Panc1 (cell line): ENCODE results near the gene TRAPPC10.

Experiments used
- POLR2AphosphoS5 ChIP-seq: IDR thresholded peaks from 2 replicates; pipeline ENCODE4 v1.6.1; 2012; ENCODE audit warnings: mild to moderate bottlenecking, low read depth, low read length, moderate library complexity
- REST ChIP-seq, 2 experiments: IDR thresholded peaks; 2 replicates each; pipeline ENCODE4 v1.6.1; 2011 to 2012; ENCODE audit warnings: low read depth in 2 of 2, control low read depth in 1 of 2, low read length in 1 of 2, mild to moderate bottlenecking in 1 of 2, moderate library complexity in 1 of 2; ENCODE audit not compliant: insufficient read depth in 1 of 2
- SIN3A ChIP-seq: IDR thresholded peaks from 2 replicates; pipeline ENCODE4 v1.6.1; 2012; ENCODE audit warnings: low read depth, mild to moderate bottlenecking, low read length, moderate library complexity, borderline replicate concordance; ENCODE audit not compliant: insufficient read depth
- TCF7L2 ChIP-seq: IDR thresholded peaks from 2 replicates; pipeline ENCODE4 v1.6.1; 2011; ENCODE audit warnings: mild to moderate bottlenecking, low read depth, low read length, inconsistent platforms
- TF ChIP-seq, protein P1 (sequence below): fragments of 450-650 bp; IDR thresholded peaks from 2 replicates; pipeline ENCODE4 v1.5.1; 2017; ENCODE audit warnings: mild to moderate bottlenecking

GRCh38 chr21:43974791-43975468 is 37.2 kb upstream of the TRAPPC10 start:
- TF ChIP-seq, protein P1, sequence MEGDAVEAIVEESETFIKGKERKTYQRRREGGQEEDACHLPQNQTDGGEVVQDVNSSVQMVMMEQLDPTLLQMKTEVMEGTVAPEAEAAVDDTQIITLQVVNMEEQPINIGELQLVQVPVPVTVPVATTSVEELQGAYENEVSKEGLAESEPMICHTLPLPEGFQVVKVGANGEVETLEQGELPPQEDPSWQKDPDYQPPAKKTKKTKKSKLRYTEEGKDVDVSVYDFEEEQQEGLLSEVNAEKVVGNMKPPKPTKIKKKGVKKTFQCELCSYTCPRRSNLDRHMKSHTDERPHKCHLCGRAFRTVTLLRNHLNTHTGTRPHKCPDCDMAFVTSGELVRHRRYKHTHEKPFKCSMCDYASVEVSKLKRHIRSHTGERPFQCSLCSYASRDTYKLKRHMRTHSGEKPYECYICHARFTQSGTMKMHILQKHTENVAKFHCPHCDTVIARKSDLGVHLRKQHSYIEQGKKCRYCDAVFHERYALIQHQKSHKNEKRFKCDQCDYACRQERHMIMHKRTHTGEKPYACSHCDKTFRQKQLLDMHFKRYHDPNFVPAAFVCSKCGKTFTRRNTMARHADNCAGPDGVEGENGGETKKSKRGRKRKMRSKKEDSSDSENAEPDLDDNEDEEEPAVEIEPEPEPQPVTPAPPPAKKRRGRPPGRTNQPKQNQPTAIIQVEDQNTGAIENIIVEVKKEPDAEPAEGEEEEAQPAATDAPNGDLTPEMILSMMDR, result no peak
- TF ChIP-seq SIN3A (no peak), REST (IDR thresholded peaks at IDR 0.05; ENCODE audit: insufficient read depth in 1 of 2, low read depth in 2 of 2, low read length in 1 of 2) (no peak), POLR2AphosphoS5 (no peak), TCF7L2 (no peak)
